ENCODE data around the gene BCAS3.
"Not testable (repeated sequence)": the region's sequence is repeated elsewhere in the genome, so short reads cannot be mapped to it uniquely, and the experiment has no call there.

The BCAS3 gene

GRCh38 chr17:61139219-61139618, 461.6 kb downstream of the BCAS3 start:
- DNase-seq: no peak

- DNase-seq: no peak
Observed at GRCh38 chr17:61140081-61140786, 462.6 kb downstream of the BCAS3 start.

GRCh38 chr17:61143026-61143425, 465.4 kb downstream of the BCAS3 start:
- no peak for DNase-seq

- DNase-seq: no peak
Observed at GRCh38 chr17:61144137-61144536, 466.5 kb downstream of the BCAS3 start.

GRCh38 chr17:61144617-61145564, 467.2 kb downstream of the BCAS3 start:
- no peak for DNase-seq

- DNase-seq: not testable (repeated sequence)
Observed at GRCh38 chr17:61146833-61147232, 469.2 kb downstream of the BCAS3 start.

- no peak for DNase-seq
Observed at GRCh38 chr17:61149106-61149825, 471.6 kb downstream of the BCAS3 start.

- peak; percentile 85 for DNase-seq
Observed at GRCh38 chr17:61149862-61150362, 472.3 kb downstream of the BCAS3 start.

GRCh38 chr17:61150686-61151299, 473.1 kb downstream of the BCAS3 start:
- no peak for DNase-seq

- no peak for DNase-seq
Observed at GRCh38 chr17:61152898-61153297, 475.2 kb downstream of the BCAS3 start.

- DNase-seq: no peak
Observed at GRCh38 chr17:61155590-61156237, 478.1 kb downstream of the BCAS3 start.

GRCh38 chr17:61157246-61157886, 479.7 kb downstream of the BCAS3 start:
- no peak for DNase-seq

- DNase-seq: no peak
Observed at GRCh38 chr17:61158376-61158775, 480.7 kb downstream of the BCAS3 start.

- DNase-seq: no peak
Observed at GRCh38 chr17:61159221-61159814, 481.7 kb downstream of the BCAS3 start.

- DNase-seq: no peak
Observed at GRCh38 chr17:61160204-61160603, 482.6 kb downstream of the BCAS3 start.

- no peak for DNase-seq
Observed at GRCh38 chr17:61160789-61161445, 483.3 kb downstream of the BCAS3 start.

GRCh38 chr17:61161615-61162134, 484.0 kb downstream of the BCAS3 start:
- no peak for DNase-seq

- DNase-seq: no peak
Observed at GRCh38 chr17:61164517-61164916, 486.9 kb downstream of the BCAS3 start.

- DNase-seq: no peak
Observed at GRCh38 chr17:61167075-61167474, 489.4 kb downstream of the BCAS3 start.

GRCh38 chr17:61168506-61168905, 490.9 kb downstream of the BCAS3 start:
- DNase-seq: no peak

Measured in NCI-H1436 treated with DMSO at 0.1 percent for 48 hours (cell line).